Choroid plexus epithelial cell (primary cell): ENCODE results near the gene ERP29.
"Not testable (repeated sequence)": the region's sequence is repeated elsewhere in the genome, so short reads cannot be mapped to it uniquely, and the experiment has no call there.

ENCODE experiments used
- DNase-seq: peaks from one replicate; pipeline ENCODE4 v3.0.0-alpha.2; 2010; ENCODE audit warnings: low read depth
- H3K4me3 ChIP-seq: 2 replicates; pipeline ENCODE4 v1.5.1; 2011; ENCODE audit warnings: low read depth, mild to moderate bottlenecking, control low read depth, low read length, moderate library complexity
- TF ChIP-seq, protein P1 (sequence below): conservative IDR thresholded peaks from 2 replicates; pipeline ENCODE4 v1.5.1; 2011; ENCODE audit warnings: low read depth, mild to moderate bottlenecking, control low read depth, inconsistent platforms, low read length, moderate library complexity

The ERP29 gene

DNA sequence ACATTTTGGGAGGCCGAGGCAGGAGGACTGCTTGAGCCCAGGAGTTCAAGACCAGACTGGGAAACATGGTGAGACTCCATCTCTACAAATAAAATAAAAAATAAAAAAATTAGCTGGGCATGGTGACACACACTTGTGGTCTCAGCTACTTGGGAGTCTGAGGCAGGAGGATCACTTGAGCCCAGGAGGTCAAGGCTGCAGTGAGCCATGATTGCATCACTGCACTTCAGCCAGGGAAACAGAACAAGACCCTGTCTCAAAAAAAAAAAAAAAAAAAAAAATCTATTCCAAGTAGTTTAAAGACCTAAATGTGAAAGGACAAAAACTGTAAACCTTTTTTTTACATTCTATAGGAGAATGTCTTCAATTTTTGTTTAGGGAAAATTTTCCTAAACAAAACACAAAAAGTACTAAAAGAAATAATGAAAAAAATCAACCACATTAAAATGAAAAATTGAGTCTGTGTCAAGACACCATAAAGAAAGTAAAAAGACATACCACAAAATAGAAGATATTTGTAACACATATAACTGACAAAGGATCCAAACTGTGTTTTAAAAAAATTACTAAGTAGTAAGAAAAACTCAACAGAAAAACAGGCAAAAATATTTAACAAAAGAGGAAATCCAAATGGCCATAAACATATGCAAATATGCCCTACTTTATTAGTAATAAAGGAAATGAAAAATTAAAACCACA, 17.3 kb upstream of the ERP29 start:
- no peak overlapping the region for H3K4me3 ChIP-seq
- TF ChIP-seq, protein P1, sequence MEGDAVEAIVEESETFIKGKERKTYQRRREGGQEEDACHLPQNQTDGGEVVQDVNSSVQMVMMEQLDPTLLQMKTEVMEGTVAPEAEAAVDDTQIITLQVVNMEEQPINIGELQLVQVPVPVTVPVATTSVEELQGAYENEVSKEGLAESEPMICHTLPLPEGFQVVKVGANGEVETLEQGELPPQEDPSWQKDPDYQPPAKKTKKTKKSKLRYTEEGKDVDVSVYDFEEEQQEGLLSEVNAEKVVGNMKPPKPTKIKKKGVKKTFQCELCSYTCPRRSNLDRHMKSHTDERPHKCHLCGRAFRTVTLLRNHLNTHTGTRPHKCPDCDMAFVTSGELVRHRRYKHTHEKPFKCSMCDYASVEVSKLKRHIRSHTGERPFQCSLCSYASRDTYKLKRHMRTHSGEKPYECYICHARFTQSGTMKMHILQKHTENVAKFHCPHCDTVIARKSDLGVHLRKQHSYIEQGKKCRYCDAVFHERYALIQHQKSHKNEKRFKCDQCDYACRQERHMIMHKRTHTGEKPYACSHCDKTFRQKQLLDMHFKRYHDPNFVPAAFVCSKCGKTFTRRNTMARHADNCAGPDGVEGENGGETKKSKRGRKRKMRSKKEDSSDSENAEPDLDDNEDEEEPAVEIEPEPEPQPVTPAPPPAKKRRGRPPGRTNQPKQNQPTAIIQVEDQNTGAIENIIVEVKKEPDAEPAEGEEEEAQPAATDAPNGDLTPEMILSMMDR, result no peak
- no peak for DNase-seq

DNA sequence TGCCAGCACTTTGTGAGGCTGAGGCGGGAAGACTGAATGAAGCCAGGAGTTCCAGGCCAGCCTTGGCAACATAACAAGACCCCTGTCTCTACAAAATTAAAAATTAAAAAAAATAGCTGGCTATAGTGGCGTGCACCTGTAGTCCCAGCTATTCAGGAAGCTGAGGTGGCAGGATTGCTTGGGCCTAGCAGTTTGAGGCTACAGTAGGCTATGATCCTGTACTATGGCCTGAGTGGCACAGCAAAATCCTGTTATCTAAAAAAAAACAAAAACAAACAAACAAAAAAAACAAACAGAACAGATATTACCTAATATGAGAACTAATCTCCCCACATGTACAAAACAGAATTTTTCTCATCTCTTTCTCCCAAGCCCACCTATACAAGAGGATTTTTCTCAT, 15.9 kb upstream of the ERP29 start:
- TF ChIP-seq, protein P1, result no peak
- H3K4me3 ChIP-seq, result no peak overlapping the region
- no peak for DNase-seq

- TF ChIP-seq, protein P1, result no peak
- H3K4me3 ChIP-seq, result no peak overlapping the region
- DNase-seq, result no peak
These were observed 15.2 kb upstream of the ERP29 start for GRCh38 chr12:111998015-111998414.

DNA sequence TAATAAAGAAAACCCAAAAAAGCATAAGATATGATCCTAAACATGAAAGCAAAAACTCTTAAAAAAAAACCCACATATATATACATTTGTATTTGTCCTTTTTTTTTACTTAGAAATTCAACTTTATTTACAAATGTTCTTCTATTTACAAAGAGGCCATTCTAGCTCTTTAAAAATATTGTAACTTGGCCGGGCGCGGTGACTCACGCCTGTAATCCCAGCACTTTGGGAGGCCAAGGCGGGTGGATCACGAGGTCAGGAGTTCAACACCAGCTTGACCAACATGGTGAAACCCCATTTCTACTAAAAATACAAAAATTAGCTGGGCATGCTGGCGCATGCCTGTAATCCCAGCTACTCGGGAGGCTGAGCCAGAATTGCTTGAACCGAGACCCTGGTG, 14.1 kb upstream of the ERP29 start:
- not testable (repeated sequence) for H3K4me3 ChIP-seq, DNase-seq

- DNase-seq, result no peak
- TF ChIP-seq, protein P1, result no peak
- H3K4me3 ChIP-seq, result no peak overlapping the region
These were observed 12.4 kb upstream of the ERP29 start for GRCh38 chr12:112000820-112001219.

DNA sequence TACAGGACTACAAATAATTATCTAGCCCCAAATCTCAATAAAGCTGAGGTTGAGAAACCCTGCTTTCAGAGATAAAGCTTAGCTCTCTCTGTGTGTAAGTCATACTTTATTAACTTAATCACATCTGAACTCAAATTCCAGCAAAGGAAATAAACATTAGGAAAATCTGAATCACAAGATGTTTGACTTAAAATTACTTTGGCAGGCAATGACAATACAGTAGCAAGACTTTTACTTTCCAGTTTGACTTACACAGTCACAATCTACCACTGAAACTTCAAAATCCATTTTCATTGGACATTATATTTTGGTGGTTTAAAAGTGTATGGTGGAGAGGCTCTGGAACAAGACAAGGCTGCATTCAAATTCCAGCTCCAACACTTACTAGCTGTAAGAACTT, 11.7 kb upstream of the ERP29 start:
- DNase-seq, result peak; percentile 14
- H3K4me3 ChIP-seq, result no peak overlapping the region
- TF ChIP-seq, protein P1, result no peak

GRCh38 chr12:112004041-112004440, 9.2 kb upstream of the ERP29 start:
- no peak overlapping the region for H3K4me3 ChIP-seq
- no peak for DNase-seq
- TF ChIP-seq, protein P1, result no peak
